ENCODE measurements around the gene LYVE1.

Gene LYVE1

GRCh38 chr11:10581481-10582019, 13.1 kb upstream of the LYVE1 start:
- Mint-ChIP-seq H3K27ac (no peak overlapping the region), H3K36me3 (ENCODE audit: low read depth) (no peaks in the 10 kb centered on the region), H3K4me3 (no peak overlapping the region), H3K4me1 (ENCODE audit: low read depth) (peaks cover 4% of the 10 kb centered on the region), H3K27me3 (ENCODE audit: low read depth) (peaks cover 22% of the 10 kb centered on the region), H3K9me3 (no peaks in the 10 kb centered on the region)
- DNase-seq (ENCODE audit: low spot score), result no peak

GRCh38 chr11:10580623-10581022, 12.2 kb upstream of the LYVE1 start:
- peaks cover 3% of the 10 kb centered on the region for H3K4me1 Mint-ChIP-seq (ENCODE audit: low read depth)
- peaks cover 22% of the 10 kb centered on the region for H3K27me3 Mint-ChIP-seq (ENCODE audit: low read depth)
- no peaks in the 10 kb centered on the region for H3K9me3 Mint-ChIP-seq
- no peak for DNase-seq (ENCODE audit: low spot score)
- H3K27ac Mint-ChIP-seq, result no peak overlapping the region
- H3K36me3 Mint-ChIP-seq (ENCODE audit: low read depth), result no peaks in the 10 kb centered on the region
- H3K4me3 Mint-ChIP-seq, result no peak overlapping the region

GRCh38 chr11:10579700-10580099, 11.2 kb upstream of the LYVE1 start:
- peaks cover 3% of the 10 kb centered on the region for H3K4me1 Mint-ChIP-seq (ENCODE audit: low read depth)
- H3K27ac Mint-ChIP-seq, result no peak overlapping the region
- H3K27me3 Mint-ChIP-seq (ENCODE audit: low read depth), result peaks cover 22% of the 10 kb centered on the region
- H3K9me3 Mint-ChIP-seq, result no peaks in the 10 kb centered on the region
- no peaks in the 10 kb centered on the region for H3K36me3 Mint-ChIP-seq (ENCODE audit: low read depth)
- H3K4me3 Mint-ChIP-seq, result no peak overlapping the region
- no peak for DNase-seq (ENCODE audit: low spot score)

- Mint-ChIP-seq H3K4me3 (no peak overlapping the region), H3K27me3 (ENCODE audit: low read depth) (peaks cover 18% of the 10 kb centered on the region), H3K36me3 (ENCODE audit: low read depth) (no peaks in the 10 kb centered on the region), H3K4me1 (ENCODE audit: low read depth) (no peaks in the 10 kb centered on the region), H3K9me3 (no peaks in the 10 kb centered on the region), H3K27ac (no peak overlapping the region)
- DNase-seq (ENCODE audit: low spot score), result no peak
These were observed 7.6 kb upstream of the LYVE1 start for GRCh38 chr11:10576035-10576398.

GRCh38 chr11:10575346-10576034, 7.0 kb upstream of the LYVE1 start:
- H3K27ac Mint-ChIP-seq, result no peak overlapping the region
- H3K36me3 Mint-ChIP-seq (ENCODE audit: low read depth), result no peaks in the 10 kb centered on the region
- peaks cover 18% of the 10 kb centered on the region for H3K27me3 Mint-ChIP-seq (ENCODE audit: low read depth)
- no peaks in the 10 kb centered on the region for H3K9me3 Mint-ChIP-seq
- no peak for DNase-seq (ENCODE audit: low spot score)
- H3K4me1 Mint-ChIP-seq (ENCODE audit: low read depth), result no peaks in the 10 kb centered on the region
- H3K4me3 Mint-ChIP-seq, result no peak overlapping the region

- Mint-ChIP-seq H3K4me1 (ENCODE audit: low read depth) (no peaks in the 10 kb centered on the region), H3K9me3 (no peaks in the 10 kb centered on the region), H3K27me3 (ENCODE audit: low read depth) (peaks cover 21% of the 10 kb centered on the region), H3K4me3 (no peak overlapping the region), H3K27ac (no peak overlapping the region), H3K36me3 (ENCODE audit: low read depth) (no peaks in the 10 kb centered on the region)
- no peak for DNase-seq (ENCODE audit: low spot score)
These were observed 5.1 kb upstream of the LYVE1 start for GRCh38 chr11:10573556-10573955.

GRCh38 chr11:10573028-10573427, 4.6 kb upstream of the LYVE1 start:
- Mint-ChIP-seq H3K4me1 (ENCODE audit: low read depth) (no peaks in the 10 kb centered on the region), H3K4me3 (no peak overlapping the region), H3K27me3 (ENCODE audit: low read depth) (peaks cover 18% of the 10 kb centered on the region), H3K9me3 (no peaks in the 10 kb centered on the region), H3K36me3 (ENCODE audit: low read depth) (no peaks in the 10 kb centered on the region), H3K27ac (no peak overlapping the region)
- no peak for DNase-seq (ENCODE audit: low spot score)

GRCh38 chr11:10572533-10572932, 4.1 kb upstream of the LYVE1 start:
- DNase-seq (ENCODE audit: low spot score), result no peak
- H3K4me1 Mint-ChIP-seq (ENCODE audit: low read depth), result no peaks in the 10 kb centered on the region
- H3K9me3 Mint-ChIP-seq, result no peaks in the 10 kb centered on the region
- H3K27me3 Mint-ChIP-seq (ENCODE audit: low read depth), result peaks cover 14% of the 10 kb centered on the region
- no peaks in the 10 kb centered on the region for H3K36me3 Mint-ChIP-seq (ENCODE audit: low read depth)
- H3K27ac Mint-ChIP-seq, result no peak overlapping the region
- H3K4me3 Mint-ChIP-seq, result no peak overlapping the region

- no peaks in the 10 kb centered on the region for H3K36me3 Mint-ChIP-seq (ENCODE audit: low read depth)
- no peak overlapping the region for H3K27ac Mint-ChIP-seq
- H3K27me3 Mint-ChIP-seq (ENCODE audit: low read depth), result peaks cover 11% of the 10 kb centered on the region
- no peaks in the 10 kb centered on the region for H3K9me3 Mint-ChIP-seq
- H3K4me1 Mint-ChIP-seq (ENCODE audit: low read depth), result no peaks in the 10 kb centered on the region
- no peak for DNase-seq (ENCODE audit: low spot score)
- no peak overlapping the region for H3K4me3 Mint-ChIP-seq
These were observed 1.0 kb downstream of the LYVE1 start for GRCh38 chr11:10567446-10567845.

- Mint-ChIP-seq H3K9me3 (no peaks in the 10 kb centered on the region), H3K27me3 (ENCODE audit: low read depth) (peaks cover 6% of the 10 kb centered on the region)
These were observed 2.1 kb downstream of the LYVE1 start for GRCh38 chr11:10566257-10566957.

GRCh38 chr11:10565493-10565892, 3.0 kb downstream of the LYVE1 start:
- Mint-ChIP-seq H3K27me3 (ENCODE audit: low read depth) (peaks cover 6% of the 10 kb centered on the region), H3K4me1 (ENCODE audit: low read depth) (no peaks in the 10 kb centered on the region)

More at GRCh38 chr11:10566257-10566957, 2.1 kb downstream of the LYVE1 start:
- Mint-ChIP-seq H3K27ac (no peak overlapping the region), H3K36me3 (ENCODE audit: low read depth) (no peaks in the 10 kb centered on the region), H3K4me3 (no peak overlapping the region), H3K4me1 (ENCODE audit: low read depth) (no peaks in the 10 kb centered on the region)
- DNase-seq (ENCODE audit: low spot score), result no peak

GRCh38 chr11:10564696-10565318, 3.7 kb downstream of the LYVE1 start:
- Mint-ChIP-seq H3K9me3 (no peaks in the 10 kb centered on the region), H3K4me3 (no peak overlapping the region), H3K27ac (no peak overlapping the region), H3K27me3 (ENCODE audit: low read depth) (peaks cover 6% of the 10 kb centered on the region), H3K4me1 (ENCODE audit: low read depth) (no peaks in the 10 kb centered on the region), H3K36me3 (ENCODE audit: low read depth) (no peaks in the 10 kb centered on the region)
- no peak for DNase-seq (ENCODE audit: low spot score)

More at GRCh38 chr11:10565493-10565892, 3.0 kb downstream of the LYVE1 start:
- Mint-ChIP-seq H3K4me3 (no peak overlapping the region), H3K36me3 (ENCODE audit: low read depth) (no peaks in the 10 kb centered on the region), H3K9me3 (no peaks in the 10 kb centered on the region), H3K27ac (no peak overlapping the region)
- no peak for DNase-seq (ENCODE audit: low spot score)

- no peak overlapping the region for H3K27ac Mint-ChIP-seq
- H3K4me1 Mint-ChIP-seq (ENCODE audit: low read depth), result no peaks in the 10 kb centered on the region
- no peaks in the 10 kb centered on the region for H3K9me3 Mint-ChIP-seq
- H3K36me3 Mint-ChIP-seq (ENCODE audit: low read depth), result no peaks in the 10 kb centered on the region
- peaks cover 3% of the 10 kb centered on the region for H3K27me3 Mint-ChIP-seq (ENCODE audit: low read depth)
- no peak for DNase-seq (ENCODE audit: low spot score)
- H3K4me3 Mint-ChIP-seq, result no peak overlapping the region
These were observed 4.4 kb downstream of the LYVE1 start for GRCh38 chr11:10564030-10564429.

GRCh38 chr11:10561947-10562346, 6.5 kb downstream of the LYVE1 start:
- Mint-ChIP-seq H3K4me1 (ENCODE audit: low read depth) (no peaks in the 10 kb centered on the region), H3K36me3 (ENCODE audit: low read depth) (no peaks in the 10 kb centered on the region), H3K4me3 (no peak overlapping the region), H3K9me3 (no peaks in the 10 kb centered on the region), H3K27ac (no peak overlapping the region), H3K27me3 (ENCODE audit: low read depth) (peaks cover 8% of the 10 kb centered on the region)
- DNase-seq (ENCODE audit: low spot score), result no peak
